ENCODE data around the gene ANKLE2.
"Not testable (repeated sequence)": the region's sequence is repeated elsewhere in the genome, so short reads cannot be mapped to it uniquely, and the experiment has no call there.

ANKLE2 gene

DNA sequence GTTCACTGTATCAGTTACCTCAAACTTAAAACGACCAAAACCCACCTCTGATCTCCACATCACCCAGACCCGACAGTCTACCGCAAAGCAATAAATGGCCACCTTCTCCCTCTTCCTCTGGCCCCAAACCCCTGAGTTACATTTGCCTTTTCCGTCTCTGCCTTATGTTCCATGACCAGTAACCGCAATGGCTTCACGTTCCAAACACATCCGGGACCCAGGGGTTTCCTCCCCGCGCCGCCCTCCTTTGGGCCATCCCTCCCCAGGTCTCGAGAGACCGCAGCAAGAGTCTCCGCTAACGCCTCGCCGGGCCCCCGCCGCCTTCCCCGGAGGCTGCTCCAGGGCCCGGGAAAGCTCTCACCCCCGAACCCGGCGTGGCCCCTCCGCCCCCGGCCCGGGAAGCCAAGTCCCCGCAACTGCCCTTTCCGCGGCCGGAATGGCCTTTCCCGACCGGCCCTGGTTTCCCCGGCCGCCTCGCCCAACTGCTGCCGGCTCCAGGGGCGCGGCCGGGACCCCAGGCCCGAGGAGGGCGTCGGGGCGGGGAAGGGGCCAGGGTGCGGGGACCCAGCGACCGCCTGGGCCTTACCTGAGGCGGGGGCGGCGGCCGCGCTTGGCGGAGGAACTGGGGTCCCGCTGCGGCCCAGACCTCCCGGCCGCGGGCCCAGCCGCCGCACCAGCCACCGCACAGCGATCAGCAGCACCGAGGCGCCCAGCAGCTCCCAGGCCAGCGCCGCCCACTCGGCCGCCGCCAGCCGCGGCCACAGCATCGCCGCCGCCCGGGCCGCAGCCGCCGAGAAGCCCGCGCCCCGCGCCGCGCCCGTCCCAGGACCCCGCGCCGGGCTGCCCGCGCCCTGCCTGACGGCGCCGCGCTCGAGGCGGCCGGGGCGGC lies at the start of gene ANKLE2:
TSS of gene ANKLE2 (minus strand) at position 801 of the 889 bp plus-strand sequence. CDS start at position 767, 34 bp downstream.
- DNase-seq, result no peak

- DNase-seq, result not testable (repeated sequence)
Measured at GRCh38 chr12:132809391-132809790, 47.8 kb upstream of the ANKLE2 start.

DNA sequence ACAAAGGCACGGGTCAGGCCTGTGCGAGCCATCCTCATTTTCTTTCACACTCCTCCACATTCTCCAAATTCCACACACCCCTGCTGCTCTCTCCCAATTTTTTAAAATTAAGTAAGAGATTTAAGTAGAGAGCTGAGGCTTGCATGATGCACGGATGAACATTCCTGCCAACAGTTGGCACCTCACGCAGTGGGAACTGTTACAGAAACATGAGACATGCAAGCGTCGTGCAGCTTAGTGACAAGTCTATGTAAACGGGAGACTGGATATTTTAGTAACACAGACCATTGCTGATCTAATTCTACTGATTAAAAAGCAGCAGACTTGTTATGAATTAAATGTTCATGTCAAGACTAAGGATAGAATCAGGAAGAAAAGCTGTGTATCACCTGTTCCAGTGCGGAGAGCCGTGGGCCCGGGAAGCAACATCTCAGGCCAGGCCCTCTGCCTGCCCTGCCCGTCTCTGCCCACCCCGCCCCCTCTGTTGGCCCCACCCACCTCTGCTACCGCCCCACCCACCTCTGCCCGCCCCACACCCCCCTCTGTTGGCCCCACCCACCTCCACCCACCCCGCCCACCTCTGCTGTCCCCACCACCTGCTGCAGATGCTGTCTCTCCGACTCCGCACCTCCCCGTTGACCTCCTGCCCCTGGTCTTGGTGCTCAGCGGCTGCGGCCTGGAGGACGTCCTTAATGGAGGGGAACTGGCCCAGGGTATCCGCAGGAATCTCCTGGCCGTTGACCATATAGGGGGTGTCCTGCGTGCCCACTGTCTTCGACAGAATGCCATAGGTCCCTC lies 45.9 kb upstream of the ANKLE2 start:
- no peak for DNase-seq

GRCh38 chr12:132806857-132807256 lies 45.2 kb upstream of the ANKLE2 start:
- no peak for DNase-seq

DNA sequence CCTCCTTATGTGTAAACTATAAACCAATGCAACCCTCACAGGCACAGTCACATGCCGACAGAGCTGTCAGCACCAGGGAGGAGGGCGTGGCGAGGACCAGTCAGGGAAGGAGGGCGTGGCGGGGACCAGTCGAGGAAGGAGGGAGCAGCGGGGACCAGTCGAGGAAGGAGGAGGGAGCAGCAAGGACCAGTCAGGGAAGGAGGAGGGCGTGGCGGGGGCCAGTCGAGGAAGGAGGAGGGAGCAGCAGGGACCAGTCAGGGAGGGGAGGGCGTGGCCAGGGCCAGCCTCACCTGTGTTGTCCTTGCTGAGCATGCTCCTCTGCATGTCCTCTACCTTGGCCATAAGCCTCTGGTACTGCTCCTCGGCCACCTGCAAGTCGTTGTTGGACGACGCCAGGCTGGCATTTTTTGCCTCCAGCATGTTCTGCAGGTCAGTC lies 42.8 kb upstream of the ANKLE2 start:
- DNase-seq, result no peak

DNA sequence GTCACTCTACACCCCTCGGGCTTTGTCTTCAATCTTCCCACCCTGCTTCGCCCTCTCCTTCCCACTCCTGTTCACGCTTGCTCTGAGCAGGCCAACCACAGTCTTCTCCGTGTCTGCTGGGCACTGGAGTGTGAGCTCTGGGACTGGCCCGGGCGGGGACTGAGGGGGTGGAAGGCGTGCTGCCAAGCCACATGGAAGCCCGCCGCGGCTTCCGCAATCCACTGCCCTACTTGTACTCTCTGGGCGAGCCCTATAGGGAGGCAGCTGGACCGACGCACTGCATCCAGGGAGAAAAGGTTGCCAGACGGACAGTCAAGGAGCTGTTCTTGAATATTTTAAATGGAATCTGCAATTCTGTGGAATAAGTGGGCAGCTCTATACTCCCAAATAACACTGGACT lies 42.3 kb upstream of the ANKLE2 start:
- DNase-seq, result no peak

- DNase-seq, result no peak
Measured at GRCh38 chr12:132803125-132803524, 41.5 kb upstream of the ANKLE2 start.

DNA sequence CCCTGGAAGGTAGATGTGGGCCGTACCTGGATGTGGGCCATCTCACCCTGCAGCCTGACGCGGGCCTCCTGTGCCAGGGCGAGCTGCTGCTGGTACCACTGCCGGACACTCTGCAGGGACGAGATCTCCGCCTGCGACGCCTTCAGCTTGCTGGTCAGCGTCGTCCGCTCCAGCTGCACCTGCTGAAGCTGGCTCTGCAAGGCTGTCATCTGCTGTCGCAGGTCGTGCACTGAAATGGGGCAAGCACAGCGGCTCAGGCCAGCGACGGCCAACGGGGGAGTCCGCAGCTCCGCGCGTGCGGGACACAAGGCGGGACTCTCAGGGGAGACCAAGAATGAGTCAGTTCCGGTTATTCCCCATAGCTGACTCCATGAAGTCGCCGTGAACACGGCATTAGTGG lies 40.1 kb upstream of the ANKLE2 start:
- no peak for DNase-seq

GRCh38 chr12:132798836-132799235 lies 37.2 kb upstream of the ANKLE2 start:
- DNase-seq, result no peak

DNA sequence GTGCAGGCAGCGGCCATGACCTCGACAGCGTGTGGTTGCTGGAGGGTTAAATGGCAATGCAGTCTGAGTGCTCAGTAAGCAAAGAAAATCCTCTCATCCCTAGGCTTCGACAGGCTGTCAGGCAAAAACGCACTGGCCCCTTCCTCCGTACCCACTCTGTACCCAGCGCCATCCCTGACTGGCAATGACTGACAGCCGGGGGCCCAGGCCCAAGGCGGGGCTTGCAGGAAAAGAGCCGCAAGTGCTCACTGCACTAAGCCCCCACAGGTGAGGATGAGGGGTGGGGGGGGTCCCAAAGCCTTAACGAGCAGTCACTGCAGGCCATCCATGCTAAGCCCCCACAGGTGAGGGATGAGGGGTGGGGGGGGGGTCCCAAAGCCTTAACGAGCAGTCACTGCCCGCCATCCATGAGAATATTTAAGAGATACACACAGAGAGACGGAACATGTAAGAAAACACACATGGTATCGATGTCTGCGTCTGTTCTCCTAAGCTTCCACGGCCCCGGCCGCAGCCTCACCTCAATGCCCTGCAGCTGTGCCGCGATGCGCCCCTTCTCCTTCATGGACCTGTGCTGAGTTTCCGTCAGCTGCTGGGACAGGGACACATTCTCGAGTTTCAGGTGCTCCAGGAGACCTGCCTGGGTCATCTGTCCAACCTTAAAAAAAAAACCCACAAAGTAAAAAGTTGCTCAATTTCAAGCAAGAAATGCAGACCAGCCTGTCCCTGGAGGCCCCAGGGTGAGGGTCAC lies 36.4 kb upstream of the ANKLE2 start:
- DNase-seq, result no peak

- no peak for DNase-seq
Measured at GRCh38 chr12:132795847-132796246, 34.2 kb upstream of the ANKLE2 start.

DNA sequence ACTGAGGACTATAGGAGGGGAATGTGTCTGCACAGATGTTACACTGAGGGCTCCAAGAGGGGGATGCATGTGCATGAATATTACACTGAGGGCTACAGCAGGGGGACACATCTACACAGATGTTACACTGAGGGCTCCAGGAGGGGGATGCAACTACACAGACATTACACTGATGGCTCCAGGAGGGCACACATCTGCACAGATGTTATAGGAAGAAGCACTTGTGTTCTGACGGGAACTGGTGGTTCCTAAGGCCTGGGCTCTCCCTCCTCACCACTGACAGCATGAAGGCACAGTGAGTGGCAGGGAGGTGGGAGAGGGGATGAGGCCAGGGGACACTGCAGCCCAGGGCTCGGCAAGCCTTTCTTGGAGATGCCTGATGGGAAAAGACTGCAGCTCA lies 30.3 kb upstream of the ANKLE2 start:
- not testable (repeated sequence) for DNase-seq

GRCh38 chr12:132789099-132789471 lies 27.5 kb upstream of the ANKLE2 start:
- no peak for DNase-seq

GRCh38 chr12:132788375-132789098 lies 26.9 kb upstream of the ANKLE2 start:
- DNase-seq, result no peak

DNA sequence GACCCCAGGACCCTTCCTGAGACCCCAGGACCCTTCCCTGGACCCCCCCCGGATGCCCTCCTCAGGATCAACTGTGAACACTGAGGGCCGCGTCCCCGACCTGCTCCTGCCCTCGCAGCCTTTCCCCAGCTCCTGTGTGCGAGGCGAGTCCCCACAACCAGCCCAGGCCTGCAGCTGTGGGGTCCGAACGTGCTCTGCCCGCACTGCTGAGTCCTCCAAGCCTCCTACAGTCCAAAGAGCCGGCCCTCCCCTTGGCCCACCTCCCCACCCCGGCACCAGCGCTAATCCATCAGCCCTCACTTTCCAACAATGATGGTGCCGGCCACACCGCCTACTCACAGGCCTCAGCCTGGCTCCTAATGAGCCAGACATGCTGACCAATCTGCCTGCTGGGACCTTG lies 26.2 kb upstream of the ANKLE2 start:
- no peak for DNase-seq

DNA sequence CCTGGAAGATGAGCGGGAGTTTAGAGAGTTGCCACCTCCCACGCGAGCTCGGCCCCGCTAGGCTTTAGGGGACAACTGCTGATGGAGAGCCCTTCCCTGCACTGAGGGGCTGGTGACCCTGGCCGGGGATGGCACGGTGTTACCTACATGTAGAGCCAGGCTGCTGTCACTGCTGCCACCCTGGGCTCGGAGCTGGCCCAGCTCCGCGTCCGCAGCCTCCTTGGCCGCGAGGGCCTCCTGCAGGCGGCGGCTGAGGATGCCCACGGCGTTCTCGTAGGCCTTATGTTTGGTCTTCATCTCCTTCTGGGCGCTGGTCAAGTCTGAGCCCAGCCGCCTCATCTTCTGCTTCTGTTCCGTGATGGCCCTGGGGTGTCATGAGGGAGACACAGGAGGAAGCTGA lies 24.6 kb upstream of the ANKLE2 start:
- DNase-seq, result no peak

- no peak for DNase-seq
Measured at GRCh38 chr12:132784580-132784979, 22.9 kb upstream of the ANKLE2 start.

DNA sequence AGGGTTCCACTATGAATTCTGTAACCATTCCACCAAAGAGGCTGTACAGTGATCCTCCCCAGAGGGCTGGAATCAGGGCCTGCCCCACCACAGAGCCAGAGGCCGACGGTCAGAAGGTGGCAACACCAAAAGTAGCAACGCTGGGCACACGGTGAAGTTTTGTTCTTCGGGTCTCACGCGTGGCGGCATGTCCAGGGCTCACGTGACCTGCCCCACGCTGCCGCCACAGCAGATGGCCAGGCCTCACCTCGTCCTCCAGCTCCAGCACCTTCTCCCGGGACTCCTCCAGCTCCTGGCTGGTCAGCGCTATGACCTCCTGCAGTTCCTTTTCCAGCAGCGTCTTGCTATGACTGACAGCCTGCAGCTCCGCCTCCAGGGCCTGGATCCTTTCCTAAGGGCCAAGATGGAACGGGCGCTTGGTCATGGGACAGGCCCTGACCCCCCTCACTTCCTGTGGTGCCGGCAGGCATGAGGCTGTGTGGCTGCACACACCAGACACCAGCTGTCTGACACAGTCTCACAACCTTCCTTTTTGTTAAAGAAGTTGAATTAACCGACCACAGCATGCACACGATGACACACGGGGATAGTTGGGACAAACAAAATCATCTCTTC lies 22.4 kb upstream of the ANKLE2 start:
- no peak for DNase-seq

- DNase-seq, result no peak
Measured at GRCh38 chr12:132781938-132782337, 20.3 kb upstream of the ANKLE2 start.

DNA sequence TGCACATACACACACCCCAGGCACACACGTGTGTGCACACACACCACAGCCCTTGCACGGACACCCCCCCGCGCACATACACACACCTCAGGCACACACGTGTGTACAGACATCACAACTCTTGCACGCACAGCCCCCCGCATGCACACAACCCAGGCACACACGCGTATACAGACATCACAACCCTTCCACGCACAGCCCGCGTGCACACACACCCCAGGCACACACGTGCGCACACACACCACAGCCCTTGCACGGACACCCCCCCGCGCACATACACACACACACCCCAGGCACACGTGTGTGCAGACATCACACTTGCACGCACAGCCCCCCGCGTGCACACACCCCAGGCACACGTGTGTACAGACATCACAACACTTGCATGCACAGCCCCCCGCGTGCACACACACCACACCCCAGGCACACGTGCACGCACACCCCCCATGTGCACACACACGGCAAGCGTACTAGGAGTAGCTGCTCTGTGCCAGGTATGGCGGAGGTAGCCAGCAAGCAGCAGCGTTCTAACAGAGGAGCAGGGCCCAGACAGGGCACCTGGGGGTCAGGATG lies 18.2 kb upstream of the ANKLE2 start:
- no peak for DNase-seq

- no peak for DNase-seq
Measured at GRCh38 chr12:132777614-132778013, 16.0 kb upstream of the ANKLE2 start.
